Prostate gland (tissue), 2 donors: ENCODE results near the gene OR2T4. TPM values are rescaled to one million over a fixed set of nuclear protein-coding genes. Genes with fewer than 3 reads are reported as not detected.

ENCODE experiments used
- DNase-seq: peaks from one replicate; pipeline ENCODE4 v3.0.0-alpha.2; 2019; ENCODE audit warnings: low spot score
- H3K27ac ChIP-seq, 2 donors: fragments of 200-600 bp; sonication (generic); 2 replicates each; pipeline ENCODE4 v1.5.1; 2017 to 2019
- H3K27me3 ChIP-seq: fragments of 200-600 bp; sonication (generic); replicated peaks from 2 replicates; pipeline ENCODE4 v1.5.1; 2019; ENCODE audit not compliant: insufficient read depth
- H3K36me3 ChIP-seq, 2 donors: fragments of 200-600 bp; sonication (generic); 1 replicate in 1 of 2; 2 replicates in 1 of 2; pipeline versions ENCODE4 v1.5.1 to v1.8.1; 2017 to 2019
- H3K4me1 ChIP-seq: fragments of 200-600 bp; sonication (generic); replicated peaks from 2 replicates; pipeline ENCODE4 v1.5.1; 2019
- H3K4me3 ChIP-seq, 2 donors: fragments of 200-600 bp; sonication (generic); 2 replicates each; pipeline ENCODE4 v1.5.1; 2017 to 2019
- H3K9me3 ChIP-seq: fragments of 200-600 bp; sonication (generic); 2 replicates; pipeline ENCODE4 v1.5.1; 2017
- CTCF ChIP-seq, 4 experiments: fragments of 200-600 bp in 2 of 4; fragments of 450-650 bp in 2 of 4; sonication (generic) in 2 of 4; IDR thresholded peaks; 1 replicate in 3 of 4; 2 replicates in 1 of 4; pipeline ENCODE4 v1.5.1; 2016 to 2019; ENCODE audit warnings: antibody characterized with exemption in 4 of 4, mild to moderate bottlenecking in 2 of 4, moderate library complexity in 2 of 4
- POLR2A ChIP-seq: fragments of 450-650 bp; IDR thresholded peaks from one replicate; pipeline ENCODE4 v1.6.1; 2016; ENCODE audit warnings: antibody characterized with exemption, mild to moderate bottlenecking
- POLR2AphosphoS5 ChIP-seq: sonication (generic); formaldehyde crosslinking; IDR thresholded peaks from one replicate; pipeline ENCODE4 v1.6.1; 2017; ENCODE audit warnings: antibody characterized with exemption
- WGBS: methylation state at CpG from one replicate; pipeline ENCODE4 v1.1.5; 2018; 5-methylcytosine and 5-hydroxymethylcytosine counted together
- intact Hi-C: fragments of 100-400 bp; cut with DNase I; formaldehyde crosslinking; loops from one replicate; pipeline ENCODE4 v1.14.2; 2022
- total RNA-seq, 2 donors: library from RNA; depleted of rRNA; stranded (reverse); fragments of >200 nt; gene quantifications; one replicate each; pipeline ENCODE4 v1.1.0, GENCODE V29; 2016

The OR2T4 gene
- not detected for total RNA-seq

- Histone ChIP-seq H3K4me3 (no peak within 1 kb of the TSS), H3K27me3 (no peaks in the 10 kb centered on the region), H3K27ac (no peak within 1 kb of the TSS), H3K9me3 (no peaks in the 10 kb centered on the region), H3K36me3 (no peaks in the 10 kb centered on the region), H3K4me1 (no peaks in the 10 kb centered on the region)
- intact Hi-C loops, result no loop called here
- 57% methylated on average over 3 of the region's 3 CpGs for WGBS
- no peak for TF ChIP-seq POLR2AphosphoS5
- no peak for TF ChIP-seq CTCF (IDR thresholded peaks at IDR 0.05)
- TF ChIP-seq POLR2A, result no peak
- DNase-seq, result no peak
Measured at GRCh38 chr1:248361121-248361715, at the start of gene OR2T4. Gene OR2T4, plus strand, starts transcription at chr1:248361665. Its CDS starts 0 bp downstream, at chr1:248361665.

GRCh38 chr1:248316796-248317195 is 44.7 kb upstream of the OR2T4 start:
- no peak for DNase-seq

GRCh38 chr1:248324468-248324867 is 37.0 kb upstream of the OR2T4 start, which contains the start of gene OR2M7:
Gene OR2M7, minus strand, starts transcription at chr1:248324568. Its CDS starts 0 bp downstream, at chr1:248324568.
- intact Hi-C loops, result no loop called here

More at GRCh38 chr1:248316796-248317195, 44.7 kb upstream of the OR2T4 start:
- H3K4me1 ChIP-seq, result no peaks in the 10 kb centered on the region
- H3K4me3 ChIP-seq, result no peak overlapping the region
- no peaks in the 10 kb centered on the region for H3K36me3 ChIP-seq
- no peak for TF ChIP-seq POLR2AphosphoS5
- no peak for TF ChIP-seq CTCF (IDR thresholded peaks at IDR 0.05)
- no peak for TF ChIP-seq POLR2A
- no peak overlapping the region for H3K27ac ChIP-seq
- intact Hi-C loops, result no loop called here
- 88% methylated on average over 11 of the region's 11 CpGs for WGBS
- H3K27me3 ChIP-seq, result no peaks in the 10 kb centered on the region
- H3K9me3 ChIP-seq, result no peaks in the 10 kb centered on the region

GRCh38 chr1:248343451-248343850 is 18.0 kb upstream of the OR2T4 start:
- Histone ChIP-seq H3K4me3 (no peak overlapping the region), H3K9me3 (no peaks in the 10 kb centered on the region), H3K27me3 (no peaks in the 10 kb centered on the region), H3K27ac (no peak overlapping the region), H3K36me3 (no peaks in the 10 kb centered on the region), H3K4me1 (no peaks in the 10 kb centered on the region)
- no peak for DNase-seq
- WGBS, result 60% methylated on average over 3 of the region's 3 CpGs
- intact Hi-C loops, result no loop called here
- TF ChIP-seq POLR2A, result no peak
- TF ChIP-seq CTCF (IDR thresholded peaks at IDR 0.05), result no peak
- TF ChIP-seq POLR2AphosphoS5, result no peak

More at GRCh38 chr1:248324468-248324867, 37.0 kb upstream of the OR2T4 start, which contains the start of gene OR2M7:
- Histone ChIP-seq H3K27me3 (no peaks in the 10 kb centered on the region), H3K36me3 (no peaks in the 10 kb centered on the region), H3K9me3 (no peaks in the 10 kb centered on the region), H3K27ac (no peak within 1 kb of the TSS), H3K4me1 (no peaks in the 10 kb centered on the region), H3K4me3 (no peak within 1 kb of the TSS)
- 100% methylated on average over 1 of the region's 1 CpG for WGBS
- no peak for DNase-seq
- TF ChIP-seq POLR2A (no peak), CTCF (IDR thresholded peaks at IDR 0.05) (no peak), POLR2AphosphoS5 (no peak)

GRCh38 chr1:248348475-248348874 is 13.0 kb upstream of the OR2T4 start, which contains the start of gene OR14C36:
Gene OR14C36, plus strand, starts transcription at chr1:248348775. Its CDS starts 0 bp downstream, at chr1:248348775.
- TF ChIP-seq POLR2A (no peak), CTCF (IDR thresholded peaks at IDR 0.05) (no peak), POLR2AphosphoS5 (no peak)
- Histone ChIP-seq H3K27ac (no peak within 1 kb of the TSS), H3K4me3 (no peak within 1 kb of the TSS), H3K9me3 (no peaks in the 10 kb centered on the region), H3K36me3 (no peaks in the 10 kb centered on the region), H3K27me3 (no peaks in the 10 kb centered on the region), H3K4me1 (no peaks in the 10 kb centered on the region)
- intact Hi-C loops, result no loop called here
- no peak for DNase-seq
- WGBS, result 81% methylated on average over 4 of the region's 4 CpGs
